Activated CD8-positive, alpha-beta T cell treated with anti-CD3 and anti-CD28 coated beads for 36 hours (primary cell): Measurements from ENCODE around the gene FGF2. TPM values are rescaled to one million over a fixed set of nuclear protein-coding genes. Genes with fewer than 3 reads are reported as not detected.
"Not testable (repeated sequence)": the region's sequence is repeated elsewhere in the genome, so short reads cannot be mapped to it uniquely, and the experiment has no call there.

Experiments
- ATAC-seq: fragments of 200-7000 bp; cut with Tn5 transposase; one replicate; pipeline ENCODE4 v1.10.0; 2021; ENCODE audit warnings: mild to moderate bottlenecking, moderate library complexity
- CTCF ChIA-PET: fragments of 350-600 bp; sonication (Branson Sonifier 250); formaldehyde crosslinking; loops from one replicate; lab custom pipeline; 2021; ENCODE audit warnings: antibody characterized with exemption; lab: Charles Lee
- POLR2A ChIA-PET: fragments of 350-600 bp; sonication (Branson Sonifier 250); formaldehyde crosslinking; loops from one replicate; lab custom pipeline; 2021; ENCODE audit warnings: antibody characterized with exemption; lab: Charles Lee
- DNase-seq: peaks from one replicate; pipeline ENCODE4 v3.0.0-alpha.2; 2020
- H3K27ac Mint-ChIP-seq: one replicate; pipeline ENCODE4 v1.8.0; 2021; ENCODE audit warnings: mild to moderate bottlenecking, mixed read lengths
- H3K27me3 Mint-ChIP-seq: one replicate; pipeline ENCODE4 v1.8.0; 2021; ENCODE audit warnings: mixed read lengths
- H3K36me3 Mint-ChIP-seq: one replicate; pipeline ENCODE4 v1.8.0; 2021; ENCODE audit warnings: low read depth, mixed read lengths
- H3K4me1 Mint-ChIP-seq: one replicate; pipeline ENCODE4 v1.8.0; 2021; ENCODE audit warnings: low read depth, mixed read lengths
- H3K4me3 Mint-ChIP-seq: one replicate; pipeline ENCODE4 v1.8.0; 2021; ENCODE audit warnings: mild to moderate bottlenecking, moderate library complexity, mixed read lengths
- H3K9me3 Mint-ChIP-seq: one replicate; pipeline ENCODE4 v1.8.0; 2021; ENCODE audit warnings: mixed read lengths
- intact Hi-C: fragments of 100-400 bp; cut with micrococcal nuclease; formaldehyde crosslinking; loops from one replicate; pipeline ENCODE4 v1.10.0; 2022
- total RNA-seq, 2 experiments: library from RNA; stranded (reverse); gene quantifications; one replicate each; pipeline ENCODE4 v1.2.3, GENCODE V29; 2021
- TF ChIP-seq, protein P1 (sequence below): fragments of 200-600 bp; IDR thresholded peaks from one replicate; pipeline ENCODE4 v1.8.0; 2022; ENCODE audit warnings: antibody characterized with exemption, mild to moderate bottlenecking

The FGF2 gene
- total RNA-seq, 2 experiments from 2014 or later: 0.13 TPM; not detected in 1

DNA sequence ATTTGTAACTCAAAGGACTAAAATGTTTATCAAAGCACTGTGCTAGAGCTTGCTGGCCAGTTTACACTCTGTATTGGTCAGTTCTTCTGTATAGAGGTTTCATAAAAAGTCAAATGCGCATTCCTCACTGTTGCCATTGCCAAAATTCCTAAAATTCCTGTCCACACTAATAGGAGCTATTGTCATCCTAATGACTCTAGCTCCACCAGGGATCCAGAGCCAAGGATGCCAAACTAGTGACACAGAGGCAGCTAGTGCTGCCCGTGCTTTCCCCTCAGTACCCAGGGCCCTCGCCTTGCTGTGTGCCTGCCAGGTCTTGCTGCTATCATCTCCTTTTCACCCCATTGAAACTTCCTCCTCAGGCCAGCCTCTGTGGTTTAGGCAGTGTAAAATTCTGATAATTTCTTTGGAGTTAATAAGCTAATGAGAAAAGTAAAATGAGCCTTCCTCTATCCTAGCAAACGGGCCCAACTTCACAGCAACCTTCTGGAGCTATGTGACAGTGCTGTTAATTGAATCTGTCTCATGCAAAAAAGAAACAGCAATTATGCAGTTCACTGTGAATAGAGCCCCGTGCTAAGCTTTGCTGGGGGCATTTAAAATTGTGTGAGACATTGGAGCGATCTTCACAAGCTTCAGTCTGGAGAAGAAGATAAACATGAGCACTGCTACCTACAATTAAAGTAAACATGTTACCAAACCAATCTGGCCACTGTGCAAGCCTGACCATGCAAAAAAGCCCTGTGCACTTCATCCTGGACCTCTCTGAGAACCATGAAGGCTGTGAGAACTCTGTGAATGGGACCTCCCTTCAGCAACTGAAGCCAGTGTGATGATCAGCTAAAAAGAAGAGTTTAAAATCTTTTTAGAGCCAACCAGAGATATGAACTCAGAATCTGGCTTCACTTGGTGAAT is 43.1 kb upstream of the FGF2 start:
- H3K4me3 Mint-ChIP-seq: no peak overlapping the region
- no peak overlapping the region for H3K27ac Mint-ChIP-seq
- POLR2A ChIA-PET: no interaction called here
- TF ChIP-seq, protein P1, sequence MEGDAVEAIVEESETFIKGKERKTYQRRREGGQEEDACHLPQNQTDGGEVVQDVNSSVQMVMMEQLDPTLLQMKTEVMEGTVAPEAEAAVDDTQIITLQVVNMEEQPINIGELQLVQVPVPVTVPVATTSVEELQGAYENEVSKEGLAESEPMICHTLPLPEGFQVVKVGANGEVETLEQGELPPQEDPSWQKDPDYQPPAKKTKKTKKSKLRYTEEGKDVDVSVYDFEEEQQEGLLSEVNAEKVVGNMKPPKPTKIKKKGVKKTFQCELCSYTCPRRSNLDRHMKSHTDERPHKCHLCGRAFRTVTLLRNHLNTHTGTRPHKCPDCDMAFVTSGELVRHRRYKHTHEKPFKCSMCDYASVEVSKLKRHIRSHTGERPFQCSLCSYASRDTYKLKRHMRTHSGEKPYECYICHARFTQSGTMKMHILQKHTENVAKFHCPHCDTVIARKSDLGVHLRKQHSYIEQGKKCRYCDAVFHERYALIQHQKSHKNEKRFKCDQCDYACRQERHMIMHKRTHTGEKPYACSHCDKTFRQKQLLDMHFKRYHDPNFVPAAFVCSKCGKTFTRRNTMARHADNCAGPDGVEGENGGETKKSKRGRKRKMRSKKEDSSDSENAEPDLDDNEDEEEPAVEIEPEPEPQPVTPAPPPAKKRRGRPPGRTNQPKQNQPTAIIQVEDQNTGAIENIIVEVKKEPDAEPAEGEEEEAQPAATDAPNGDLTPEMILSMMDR: no peak
- intact Hi-C loops: no loop called here
- no peak for ATAC-seq
- H3K9me3 Mint-ChIP-seq: peaks cover 3% of the 10 kb centered on the region
- H3K27me3 Mint-ChIP-seq: peaks cover 15% of the 10 kb centered on the region
- peaks cover 16% of the 10 kb centered on the region for H3K4me1 Mint-ChIP-seq
- CTCF ChIA-PET: interaction anchor here (2.4 kb wide), 1 partner anchor 26 kb away, joined by 7 read pairs; no protein-coding TSS in a partner anchor
- DNase-seq: no peak
- H3K36me3 Mint-ChIP-seq: no peaks in the 10 kb centered on the region

DNA sequence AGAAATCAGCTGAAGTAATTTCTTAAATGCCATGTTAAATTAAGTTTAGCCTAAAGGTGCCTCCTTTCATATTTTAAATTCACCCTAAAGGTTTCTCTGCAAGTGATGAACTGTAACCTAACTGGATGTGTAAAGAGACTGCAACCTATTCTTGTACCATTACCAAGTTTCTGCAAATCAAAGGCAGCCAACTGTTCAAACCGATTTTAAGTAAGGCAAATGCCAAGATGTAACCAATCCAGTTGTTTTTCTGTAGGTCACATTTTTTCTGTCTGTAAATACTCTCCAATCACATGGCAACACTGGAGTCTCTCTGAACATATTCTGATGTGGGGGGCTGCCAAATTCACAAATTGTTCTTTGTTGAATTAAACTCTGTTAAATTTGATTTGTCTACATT is 42.4 kb upstream of the FGF2 start:
- DNase-seq: no peak
- no peak overlapping the region for H3K4me3 Mint-ChIP-seq
- CTCF ChIA-PET: interaction anchor here (2.4 kb wide), 1 partner anchor 26 kb away, joined by 7 read pairs; no protein-coding TSS in a partner anchor
- peaks cover 3% of the 10 kb centered on the region for H3K9me3 Mint-ChIP-seq
- H3K27me3 Mint-ChIP-seq: peaks cover 15% of the 10 kb centered on the region
- TF ChIP-seq, protein P1: no peak
- intact Hi-C loops: no loop called here
- POLR2A ChIA-PET: no interaction called here
- H3K27ac Mint-ChIP-seq: no peak overlapping the region
- H3K4me1 Mint-ChIP-seq: peaks cover 16% of the 10 kb centered on the region
- H3K36me3 Mint-ChIP-seq: no peaks in the 10 kb centered on the region
- no peak for ATAC-seq

DNA sequence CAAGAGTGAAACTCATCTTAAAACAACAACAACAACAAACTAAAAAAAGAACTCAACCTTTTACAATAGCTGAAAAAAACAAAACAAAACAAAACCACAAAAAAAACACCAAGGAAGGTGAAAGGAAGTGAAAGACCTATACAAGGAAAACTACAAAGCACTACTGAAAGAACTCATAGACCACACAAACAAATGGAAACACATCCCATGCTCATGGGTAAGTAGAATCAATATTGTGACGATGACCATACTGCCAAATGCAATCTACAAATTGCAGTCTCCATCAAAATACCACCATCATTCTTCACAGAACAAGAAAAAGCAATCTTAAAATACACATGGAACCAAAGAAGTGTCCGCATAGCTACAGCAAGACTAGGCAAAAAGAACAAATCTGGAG is 41.5 kb upstream of the FGF2 start:
- TF ChIP-seq, protein P1: no peak
- Mint-ChIP-seq H3K36me3 (no peaks in the 10 kb centered on the region), H3K4me1 (peaks cover 16% of the 10 kb centered on the region), H3K4me3 (no peak overlapping the region), H3K27ac (no peak overlapping the region), H3K27me3 (peaks cover 14% of the 10 kb centered on the region), H3K9me3 (peaks cover 3% of the 10 kb centered on the region)
- ATAC-seq: no peak
- intact Hi-C loops: no loop called here
- POLR2A ChIA-PET: no interaction called here
- no peak for DNase-seq
- CTCF ChIA-PET: interaction anchor here (2.4 kb wide), 1 partner anchor 27 kb away, joined by 7 read pairs; no protein-coding TSS in a partner anchor

DNA sequence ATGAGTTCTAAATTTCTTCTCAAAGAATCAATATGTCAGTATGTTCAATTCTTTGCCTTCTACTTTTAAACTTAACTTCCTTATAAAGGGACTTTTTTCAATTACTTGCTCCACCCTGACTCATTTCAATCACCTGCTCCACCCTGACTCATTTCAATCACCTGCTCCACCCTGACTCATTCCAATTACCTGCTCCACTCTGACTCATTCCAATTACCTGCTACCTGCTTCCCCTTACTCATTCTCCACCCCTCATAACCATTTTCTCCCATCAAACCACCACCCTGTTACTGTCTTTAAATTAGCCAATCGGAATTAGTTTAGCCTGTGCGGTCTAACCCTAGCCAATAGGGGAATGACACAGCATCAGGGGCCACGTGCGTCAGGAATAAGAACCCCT is 40.3 kb upstream of the FGF2 start:
- ATAC-seq (peak; percentile 67), DNase-seq (peak; percentile 5)
- H3K9me3 Mint-ChIP-seq, H3K4me3 Mint-ChIP-seq, POLR2A ChIA-PET, H3K27me3 Mint-ChIP-seq, intact Hi-C loops, H3K27ac Mint-ChIP-seq, H3K36me3 Mint-ChIP-seq: not testable (repeated sequence)
- peaks cover 16% of the 10 kb centered on the region for H3K4me1 Mint-ChIP-seq
- CTCF ChIA-PET: interaction anchor here (1.3 to 2.4 kb wide), 2 partner anchors 28 kb away, joined by 4 to 7 read pairs; no protein-coding TSS in a partner anchor

DNA sequence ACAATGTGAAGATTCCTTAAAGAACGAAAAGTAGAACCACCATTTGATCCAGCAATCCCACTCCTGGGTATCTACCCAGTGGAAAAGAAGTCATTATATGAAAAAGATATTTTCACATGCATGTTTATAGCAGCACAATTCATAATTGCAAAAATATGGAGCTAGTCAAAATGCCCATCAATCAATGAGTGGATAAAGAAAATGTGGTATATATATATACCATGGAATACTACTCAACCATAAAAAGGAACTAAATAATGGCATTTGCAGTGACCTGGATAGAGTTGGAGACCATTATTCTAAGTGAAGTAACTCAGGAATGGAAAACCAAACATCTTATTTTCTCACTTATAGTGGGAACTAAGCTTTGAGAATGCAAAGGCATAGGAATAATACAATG is 39.7 kb upstream of the FGF2 start:
- peaks cover 16% of the 10 kb centered on the region for H3K4me1 Mint-ChIP-seq
- ATAC-seq, H3K4me3 Mint-ChIP-seq, H3K27me3 Mint-ChIP-seq, H3K9me3 Mint-ChIP-seq, H3K27ac Mint-ChIP-seq, intact Hi-C loops, DNase-seq, POLR2A ChIA-PET, H3K36me3 Mint-ChIP-seq: not testable (repeated sequence)
- CTCF ChIA-PET: interaction anchor here (1.3 to 1.4 kb wide), 2 partner anchors 19 to 29 kb away, joined by 3 to 4 read pairs; no protein-coding TSS in a partner anchor

DNA sequence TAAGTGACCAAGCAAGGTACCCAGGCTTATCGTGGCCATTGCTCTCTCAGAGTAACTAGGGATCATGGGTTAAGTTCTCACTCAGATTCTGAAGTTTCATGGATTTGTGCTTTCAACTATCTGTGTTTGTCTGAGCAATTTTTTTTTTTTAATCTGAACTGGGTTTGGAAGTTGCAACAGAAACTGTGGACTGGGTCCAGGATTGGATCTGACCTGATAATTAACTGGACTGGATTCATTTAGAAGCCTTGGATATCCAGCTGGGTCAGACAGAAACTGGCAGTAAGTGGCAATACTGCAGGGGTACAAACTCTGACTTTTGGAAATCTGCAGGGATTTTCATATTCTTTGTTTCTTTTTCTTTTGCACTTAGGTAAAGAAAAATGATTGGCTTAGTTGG is 38.7 kb upstream of the FGF2 start:
- ATAC-seq: no peak
- no peak for DNase-seq
- peaks cover 6% of the 10 kb centered on the region for H3K27me3 Mint-ChIP-seq
- H3K36me3 Mint-ChIP-seq: no peaks in the 10 kb centered on the region
- TF ChIP-seq, protein P1: no peak
- no peak overlapping the region for H3K27ac Mint-ChIP-seq
- CTCF ChIA-PET: interaction anchor here (0.9 to 1.4 kb wide), 3 partner anchors 20 to 84 kb away, joined by 3 to 4 read pairs (median 3); no protein-coding TSS in a partner anchor
- peaks cover 16% of the 10 kb centered on the region for H3K4me1 Mint-ChIP-seq
- intact Hi-C loops: no loop called here
- no peak overlapping the region for H3K4me3 Mint-ChIP-seq
- H3K9me3 Mint-ChIP-seq: peaks cover 3% of the 10 kb centered on the region
- POLR2A ChIA-PET: no interaction called here
